ENCODE measurements around the gene ADCK2.
A peak's percentile ranks its signal among the peaks of the same experiment; 100 is the strongest.
"Not testable (repeated sequence)": the region's sequence is repeated elsewhere in the genome, so short reads cannot be mapped to it uniquely, and the experiment has no call there.

Gene ADCK2

DNA sequence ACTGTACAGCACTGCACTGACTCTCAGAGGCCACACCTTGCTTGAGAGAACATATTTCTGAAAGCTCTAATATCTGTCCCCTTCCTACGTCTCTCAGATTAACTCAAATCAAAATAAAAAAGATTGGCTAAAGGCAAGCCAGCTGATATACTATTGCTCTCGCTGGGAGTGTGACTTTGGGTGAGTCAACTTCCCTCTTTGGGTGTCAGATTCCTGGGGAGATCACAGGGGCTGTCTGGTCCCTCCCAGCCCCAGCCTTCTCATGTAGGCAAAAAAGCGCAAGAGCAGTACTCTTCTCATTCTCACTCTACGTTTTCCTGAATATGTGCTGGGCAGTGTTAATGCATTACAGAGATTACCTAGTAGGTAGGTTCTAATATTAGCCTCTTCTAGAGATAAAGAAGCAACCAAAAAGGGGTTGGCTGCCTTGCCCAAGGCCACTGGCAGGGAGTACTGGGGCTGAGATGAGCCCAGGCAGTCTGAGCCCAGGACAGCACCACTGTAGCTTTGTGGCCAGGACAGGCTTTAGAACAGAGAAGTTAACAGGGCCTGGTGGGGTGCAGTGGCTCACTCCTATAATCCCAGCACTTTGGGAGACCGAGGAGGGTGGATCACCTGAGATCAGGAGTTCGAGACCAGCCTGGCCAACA, 23.1 kb upstream of the ADCK2 start:
- DNase-seq: no peak

DNA sequence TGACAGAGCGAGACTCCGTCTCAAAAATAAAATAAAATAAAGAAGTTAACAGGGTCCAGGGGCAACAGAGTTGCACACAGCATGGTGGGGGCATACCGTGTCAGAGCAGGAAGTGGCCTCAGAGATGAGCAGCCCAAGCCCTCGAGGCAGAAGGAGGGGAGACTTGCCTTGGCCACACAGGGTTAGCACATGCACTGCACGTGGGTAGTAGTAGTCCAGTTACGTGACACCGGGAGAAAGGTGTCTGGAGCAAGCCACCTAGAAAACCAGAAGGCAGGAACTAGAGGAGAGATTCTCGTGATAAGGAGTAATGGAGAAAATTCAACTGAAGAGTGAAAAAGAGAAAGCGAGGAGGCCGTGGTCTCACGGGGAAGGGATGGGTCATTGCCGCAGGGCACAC, 22.4 kb upstream of the ADCK2 start:
- no peak for DNase-seq

DNA sequence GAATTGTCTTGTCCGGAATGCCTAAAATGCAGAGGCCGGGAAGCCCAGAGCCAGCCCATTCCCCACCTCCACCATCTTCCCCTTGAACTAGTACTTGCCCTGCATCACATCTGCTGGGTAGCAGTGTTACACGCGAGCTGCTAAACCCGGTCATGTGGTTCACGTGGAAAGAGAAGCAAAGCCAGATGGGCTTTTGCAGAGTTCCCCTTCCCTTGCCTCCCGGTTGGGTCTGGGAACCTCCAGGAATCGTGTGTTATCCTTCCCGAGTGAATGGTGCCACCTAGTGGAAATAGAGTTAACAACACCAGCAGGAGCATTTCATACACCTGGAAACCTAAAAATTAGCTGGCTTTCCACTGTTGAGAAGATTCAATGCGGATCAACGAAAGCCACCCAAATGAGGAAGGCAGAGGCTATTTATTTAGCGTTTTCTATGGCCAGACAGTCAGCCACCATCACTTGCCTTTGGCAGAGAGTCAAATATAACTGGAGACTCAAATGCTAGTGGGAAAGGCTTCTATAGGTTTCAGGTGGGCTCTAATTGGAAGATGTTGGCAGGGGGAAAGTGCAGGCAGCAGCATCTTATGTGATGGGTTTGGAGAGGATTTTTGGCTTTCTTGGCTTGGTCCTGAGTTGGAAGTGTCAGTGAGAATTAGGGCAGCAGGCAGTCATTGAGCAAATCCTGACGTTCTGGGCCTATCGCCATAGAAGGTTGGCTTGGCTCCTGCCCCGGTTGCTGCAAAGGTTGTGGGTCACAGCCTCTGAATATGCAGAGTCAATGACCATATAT, 19.2 kb upstream of the ADCK2 start:
- DNase-seq: peak; percentile 47

DNA sequence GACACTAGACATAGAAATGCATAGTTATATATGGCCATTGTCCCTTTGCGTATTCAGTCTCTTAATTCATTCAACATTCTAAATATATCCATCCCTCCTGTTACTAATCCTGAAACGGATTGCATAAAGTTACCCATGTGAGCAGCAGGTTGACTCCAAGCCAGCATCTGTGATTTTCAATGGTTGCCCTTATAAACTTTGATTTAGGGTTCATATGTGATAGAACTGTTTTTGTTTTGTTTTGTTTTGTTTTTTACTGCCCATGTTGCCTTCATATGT, 18.7 kb upstream of the ADCK2 start:
- DNase-seq: no peak

DNA sequence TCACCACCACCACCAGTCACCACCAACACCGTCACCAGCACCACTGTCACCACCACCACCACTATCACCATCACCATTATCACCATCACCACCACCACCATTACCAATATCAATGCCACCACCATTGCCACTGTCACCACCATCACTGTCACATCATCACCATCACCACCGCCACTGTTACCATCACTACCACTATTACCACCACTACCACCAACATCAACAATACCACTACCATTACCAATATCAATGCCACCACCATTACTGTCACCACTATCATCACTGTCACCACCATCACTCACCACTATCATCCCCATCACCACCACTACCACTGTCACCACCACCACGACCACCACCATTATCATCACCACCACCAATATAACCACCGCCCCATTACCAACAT, 18.1 kb upstream of the ADCK2 start:
- no peak for DNase-seq

DNA sequence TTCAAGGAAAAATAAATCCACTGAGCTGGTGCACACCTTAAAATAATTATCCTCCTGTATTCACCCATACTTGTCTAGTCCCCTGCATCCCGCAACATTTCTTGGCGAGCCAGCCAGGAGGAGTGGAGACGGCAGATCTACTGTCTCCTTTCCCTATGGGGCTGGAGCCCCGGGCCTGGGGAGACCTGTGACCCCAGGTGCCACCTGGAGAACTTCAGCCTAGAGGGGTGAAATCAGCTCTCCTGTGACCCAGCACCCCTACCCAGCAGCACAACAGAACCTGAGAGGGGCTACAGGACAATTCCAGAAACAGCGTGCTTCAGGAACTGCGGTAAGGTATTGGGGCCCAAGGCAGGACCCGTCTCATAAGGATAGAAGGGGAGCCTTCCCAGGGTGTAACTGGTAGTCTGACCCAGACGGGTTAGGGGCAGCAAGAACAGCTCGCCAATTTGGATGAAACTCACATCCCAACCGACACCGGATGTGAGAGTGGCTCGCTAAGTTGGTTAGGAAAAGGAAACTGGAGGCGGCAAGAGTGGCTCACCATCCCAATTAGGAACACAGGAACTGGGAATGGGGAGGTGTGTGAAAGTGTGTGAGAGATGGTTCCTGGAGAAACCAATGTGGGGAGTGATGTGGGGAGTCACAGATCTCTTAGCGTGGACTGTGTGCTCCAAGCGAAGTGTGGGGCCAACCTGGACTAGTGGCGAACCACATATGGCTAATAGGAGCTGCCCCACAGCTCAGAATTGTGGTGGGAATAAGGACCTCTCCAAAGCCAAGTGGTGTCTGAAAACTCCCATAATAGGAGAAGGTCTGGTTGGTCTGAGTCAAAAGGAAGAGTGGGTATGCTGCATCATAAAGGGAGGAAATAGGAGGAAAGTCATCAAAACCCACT, 17.0 kb upstream of the ADCK2 start:
- no peak for DNase-seq

DNA sequence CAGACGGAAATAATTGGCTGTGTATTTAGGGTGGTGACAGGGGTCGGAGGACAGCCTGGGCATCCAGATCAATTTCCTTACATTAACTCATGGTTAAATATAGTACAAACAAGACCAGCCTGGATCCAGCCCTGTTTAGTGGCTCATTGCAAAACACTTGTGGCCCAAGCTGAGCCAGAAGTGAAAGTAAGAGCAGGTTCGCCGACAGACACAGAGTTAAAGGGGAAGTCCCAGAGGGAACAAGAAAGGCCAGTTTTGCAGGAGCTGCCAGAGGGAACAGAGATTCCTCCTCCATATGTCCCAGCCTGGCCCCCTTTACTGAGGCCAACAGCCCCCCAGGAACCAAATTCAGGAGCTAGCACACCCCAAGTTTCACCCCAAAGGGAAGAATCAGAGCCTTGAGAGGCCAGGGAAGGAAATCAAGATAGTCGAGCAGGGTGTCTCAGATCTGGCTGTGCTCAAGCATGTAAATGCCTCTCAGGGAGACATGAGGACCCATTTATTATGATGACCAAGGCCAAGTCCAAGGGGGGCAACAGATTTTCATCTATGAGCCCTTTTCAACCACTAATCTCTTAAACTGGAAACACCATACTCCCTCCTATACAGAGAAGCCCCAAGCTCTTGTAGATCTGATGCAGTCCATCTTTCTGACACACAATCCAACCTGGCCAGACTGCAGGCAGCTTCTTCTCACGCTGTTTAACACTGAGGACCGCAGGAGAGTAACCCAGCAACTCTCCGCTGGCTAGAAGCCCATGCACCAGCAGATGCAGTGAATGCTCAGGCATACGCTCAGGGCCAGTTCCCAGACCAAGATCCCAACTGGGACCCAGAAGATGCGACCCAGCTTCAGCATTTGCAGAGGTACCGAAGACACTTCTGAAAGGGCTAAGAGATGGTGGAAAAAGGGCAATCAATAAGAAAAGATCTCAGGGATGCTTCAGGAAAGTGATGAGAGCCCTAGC, 15.9 kb upstream of the ADCK2 start:
- no peak for DNase-seq

DNA sequence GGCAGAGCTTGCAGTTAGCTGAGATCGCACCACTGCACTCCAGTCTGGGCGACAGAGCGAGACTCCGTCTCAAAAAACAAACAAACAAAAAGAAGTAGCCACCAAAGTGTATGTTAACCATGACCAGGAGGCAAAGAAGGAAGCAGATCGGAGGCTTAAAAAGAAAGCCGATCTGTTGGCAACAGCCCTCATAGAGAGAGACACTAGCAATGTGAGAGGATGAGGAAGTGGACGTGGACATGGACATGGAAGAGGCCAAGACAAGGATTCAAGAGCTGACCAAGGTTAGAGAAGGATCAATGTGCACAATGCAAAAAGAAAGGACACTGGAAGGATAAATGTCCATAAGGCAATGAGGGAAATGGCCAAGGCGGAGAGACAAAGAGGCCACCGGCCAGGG, 14.9 kb upstream of the ADCK2 start:
- DNase-seq: no peak

DNA sequence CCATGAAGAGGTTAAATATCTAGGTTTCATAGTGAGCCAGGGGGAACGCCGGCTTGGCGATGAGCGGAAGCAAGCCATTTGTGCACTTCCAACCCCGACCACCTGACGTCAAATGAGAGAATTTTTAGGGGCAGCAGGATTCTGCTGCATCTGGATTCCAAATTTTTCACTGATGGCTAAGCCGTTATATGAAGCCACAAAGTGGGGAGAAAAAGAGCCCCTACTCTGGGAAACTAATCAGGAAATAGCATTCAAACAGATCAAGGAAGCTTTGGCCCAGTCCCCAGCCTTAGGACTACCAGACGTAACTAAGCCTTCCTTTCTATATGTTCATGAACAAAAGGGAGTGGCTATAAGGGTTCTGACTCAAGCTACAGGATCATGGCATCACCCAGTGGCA, 12.9 kb upstream of the ADCK2 start:
- DNase-seq: no peak

DNA sequence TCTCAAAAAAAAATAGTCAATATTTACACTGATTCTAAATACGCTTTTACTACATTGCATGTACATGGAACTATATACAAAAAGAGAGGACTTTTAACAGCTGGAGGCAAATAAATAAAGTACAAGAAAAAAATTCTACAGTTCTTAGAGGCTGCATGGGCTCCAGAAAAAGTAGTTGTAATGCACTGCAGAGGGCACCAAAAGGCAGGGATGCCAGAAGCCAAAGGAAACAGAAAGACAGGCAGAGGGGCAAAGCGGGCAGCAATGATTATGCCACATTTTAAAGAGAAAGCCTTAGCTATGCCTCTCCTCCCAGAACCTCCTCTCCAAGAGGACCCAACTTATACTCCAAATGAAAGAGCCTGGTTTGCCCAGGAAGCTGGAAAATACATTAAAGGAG, 11.6 kb upstream of the ADCK2 start:
- no peak for DNase-seq

DNA sequence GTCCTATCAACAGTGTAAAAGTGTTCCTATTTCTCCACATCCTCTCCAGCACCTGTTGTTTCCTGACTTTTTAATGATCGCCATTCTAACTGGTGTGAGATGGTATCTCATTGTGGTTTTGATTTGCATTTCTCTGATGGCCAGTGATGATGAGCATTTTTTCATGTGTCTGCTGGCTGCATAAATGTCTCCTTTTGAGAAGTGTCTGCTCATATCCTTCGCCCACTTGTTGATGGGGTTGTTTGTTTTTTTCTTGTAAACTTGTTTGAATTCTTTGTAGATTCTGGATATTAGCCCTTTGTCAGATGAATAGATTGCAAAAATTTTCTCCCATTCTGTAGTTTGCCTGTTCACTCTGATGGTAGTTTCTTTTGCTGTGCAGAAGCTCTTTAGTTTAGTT, 9.8 kb upstream of the ADCK2 start:
- not testable (repeated sequence) for DNase-seq

DNA sequence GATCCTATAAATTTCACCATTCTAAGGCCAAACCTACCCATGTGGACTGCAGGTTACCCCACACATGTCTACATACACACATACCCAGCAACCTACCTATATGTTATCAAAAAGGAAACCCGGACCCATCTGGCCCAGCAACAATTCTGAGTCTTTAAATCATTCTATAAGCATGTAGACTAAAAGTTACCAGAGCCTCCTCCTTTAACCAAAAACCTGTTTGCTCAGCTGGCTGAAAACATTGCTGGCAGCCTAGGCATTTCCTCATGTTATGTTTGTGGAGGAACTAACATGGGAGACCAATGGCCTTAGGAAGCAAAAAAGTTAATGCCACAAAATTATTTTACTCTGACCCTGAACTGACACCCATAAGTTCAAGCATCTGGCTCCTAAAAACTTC, 5.3 kb upstream of the ADCK2 start:
- DNase-seq: no peak

DNA sequence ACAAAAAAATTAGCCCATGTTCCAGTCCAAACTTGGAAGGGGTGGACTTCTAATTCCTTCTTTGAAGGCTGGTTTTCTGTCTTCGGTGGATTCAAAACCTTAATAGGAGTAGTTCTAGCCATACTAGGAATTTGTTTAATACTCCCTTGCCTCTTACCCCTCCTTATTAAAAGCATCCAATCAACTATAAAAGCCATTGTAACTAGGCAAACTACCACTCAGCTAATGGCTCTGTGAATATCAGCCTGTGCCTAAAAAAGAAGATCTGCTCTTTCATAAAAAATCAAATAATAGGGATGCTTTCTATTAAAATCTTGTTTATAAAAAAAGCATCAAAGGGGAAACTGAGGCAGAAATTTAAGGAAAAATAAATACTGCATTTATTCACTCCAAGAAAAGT, 4.1 kb upstream of the ADCK2 start:
- no peak for DNase-seq

DNA sequence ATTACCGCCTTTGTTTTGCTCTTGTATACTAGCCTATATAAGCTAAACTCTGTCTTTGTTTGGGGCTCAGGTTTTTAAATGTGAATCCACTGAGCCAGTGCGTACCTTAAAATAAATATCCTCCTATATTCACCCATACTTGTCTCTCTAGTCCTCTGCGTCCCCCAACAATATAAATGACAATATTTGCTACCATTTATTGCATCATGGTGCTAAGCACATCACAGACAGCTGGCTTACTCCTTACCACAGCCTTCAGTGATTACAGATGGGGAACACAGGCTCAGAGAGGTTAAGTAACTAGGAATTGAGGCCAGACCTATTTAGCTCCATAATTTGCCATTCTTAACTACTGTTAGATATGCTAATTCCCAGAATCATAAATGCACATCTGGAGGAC, 3.4 kb upstream of the ADCK2 start:
- DNase-seq: no peak

DNA sequence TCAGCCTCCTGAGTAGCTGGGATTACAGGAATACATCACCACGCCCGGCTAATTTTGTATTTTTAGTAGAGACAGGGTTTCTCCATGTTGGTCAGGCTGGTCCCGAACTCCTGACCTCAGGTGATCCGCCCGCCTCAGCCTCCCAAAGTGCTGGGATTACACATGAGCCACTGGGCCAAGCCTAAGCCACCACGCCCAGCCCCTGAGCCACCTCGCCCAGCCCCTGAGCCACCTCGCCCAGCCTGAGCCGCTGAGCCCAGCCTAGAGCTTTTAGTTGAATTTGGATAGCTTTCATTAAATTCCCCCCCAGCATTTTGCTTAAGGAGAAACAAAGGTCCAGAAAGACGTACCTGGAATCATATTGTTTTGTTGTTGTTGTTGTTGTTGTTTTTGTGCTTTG, 2.9 kb upstream of the ADCK2 start:
- DNase-seq: not testable (repeated sequence)

DNA sequence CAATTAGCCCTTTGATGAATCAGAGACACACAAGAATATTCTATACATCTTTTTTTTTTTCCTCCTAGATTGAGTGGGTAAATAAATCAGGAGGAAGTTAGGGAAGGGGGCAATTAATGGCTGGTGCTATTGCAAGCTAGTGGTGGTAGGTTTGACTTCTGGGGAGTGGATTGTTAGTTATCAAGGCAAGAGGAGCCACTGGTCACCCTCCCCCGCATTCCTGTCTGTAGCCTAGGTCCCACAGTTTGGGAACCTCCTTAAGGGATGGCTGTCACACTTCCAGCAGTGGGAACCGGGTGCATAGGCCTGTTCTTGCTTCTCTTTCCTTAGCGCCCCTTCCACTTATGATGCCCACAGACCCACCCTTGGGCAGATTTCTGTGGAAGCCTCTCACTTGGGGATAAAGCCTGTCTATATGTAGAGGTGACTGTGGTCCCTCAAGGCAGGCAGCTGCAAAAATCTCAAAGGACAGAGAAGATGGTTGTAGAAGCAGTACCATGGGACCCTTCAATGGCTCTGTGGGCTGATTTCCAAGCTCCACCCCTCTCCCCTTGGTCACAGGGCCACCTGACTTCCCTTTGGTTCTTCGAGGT, 2.3 kb upstream of the ADCK2 start:
- no peak for DNase-seq

DNA sequence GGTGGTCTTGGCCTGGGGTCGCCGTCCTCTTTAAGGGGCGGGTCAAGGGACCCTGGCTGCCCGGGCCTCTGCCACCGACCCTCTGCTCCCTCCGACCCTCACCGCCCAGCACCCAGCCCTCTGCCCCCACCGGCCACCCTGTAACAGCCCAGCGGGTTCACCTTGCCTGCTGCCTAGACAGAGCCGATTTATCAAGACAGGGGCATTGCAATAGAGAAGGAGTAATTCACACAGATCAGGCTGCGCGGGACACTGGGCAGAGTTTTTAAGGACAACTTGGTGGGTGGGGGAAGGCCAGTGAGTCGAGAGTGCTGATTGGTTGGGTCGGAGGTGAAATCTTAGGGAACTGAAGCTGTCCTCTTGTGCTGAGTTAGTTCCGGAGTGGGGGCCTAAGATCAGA, 779 bp upstream of the ADCK2 start:
- no peak for DNase-seq

DNA sequence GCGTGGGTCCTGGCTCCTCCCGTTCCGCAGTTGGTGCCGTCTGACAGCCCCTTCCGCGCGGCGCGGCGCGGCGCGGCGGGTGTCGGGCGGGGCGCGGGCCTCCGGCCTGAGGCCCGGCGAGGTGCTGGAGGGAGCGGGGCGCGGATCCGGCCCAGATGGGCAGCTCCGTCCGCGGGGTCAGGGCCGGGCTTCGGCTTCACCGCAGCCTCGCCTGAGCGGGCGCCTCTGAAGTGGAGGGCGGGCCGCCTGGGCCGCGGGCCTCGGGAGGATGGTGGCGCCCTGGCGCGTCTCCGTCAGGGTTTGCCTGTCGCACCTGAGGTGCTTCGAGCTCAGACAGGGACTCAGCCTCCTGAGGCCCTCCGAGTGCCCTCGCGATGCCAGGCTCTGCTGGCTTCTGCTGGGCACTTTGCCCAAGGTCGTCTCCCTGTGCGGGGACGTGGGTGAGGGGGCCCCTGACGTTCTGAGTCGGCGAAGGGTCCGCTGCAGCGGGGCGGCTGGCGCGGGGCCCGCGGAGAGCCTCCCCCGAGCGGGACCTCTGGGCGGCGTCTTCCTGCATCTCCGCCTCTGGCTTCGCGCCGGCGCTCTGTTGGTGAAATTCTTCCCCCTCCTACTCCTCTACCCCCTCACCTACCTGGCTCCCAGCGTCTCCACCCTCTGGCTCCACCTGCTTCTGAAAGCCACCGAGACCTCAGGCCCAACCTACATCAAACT, 473 bp downstream of the ADCK2 start:
- no peak for DNase-seq

DNA sequence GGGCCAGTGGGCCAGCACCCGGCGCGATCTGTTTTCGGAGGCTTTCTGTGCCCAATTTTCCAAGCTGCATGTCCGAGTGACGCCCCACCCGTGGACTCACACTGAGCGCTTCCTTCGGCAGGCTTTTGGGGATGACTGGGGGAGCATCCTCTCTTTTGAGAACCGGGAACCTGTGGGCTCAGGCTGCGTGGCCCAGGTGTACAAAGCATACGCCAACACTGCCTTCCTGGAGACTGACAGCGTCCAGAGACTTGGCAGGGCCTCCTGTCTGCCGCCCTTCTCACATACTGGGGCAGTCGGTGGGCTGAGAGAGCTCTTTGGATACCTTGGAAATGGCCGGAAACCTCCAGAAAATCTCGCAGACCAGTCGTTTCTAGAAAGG, 1.0 kb downstream of the ADCK2 start:
- DNase-seq: no peak

DNA sequence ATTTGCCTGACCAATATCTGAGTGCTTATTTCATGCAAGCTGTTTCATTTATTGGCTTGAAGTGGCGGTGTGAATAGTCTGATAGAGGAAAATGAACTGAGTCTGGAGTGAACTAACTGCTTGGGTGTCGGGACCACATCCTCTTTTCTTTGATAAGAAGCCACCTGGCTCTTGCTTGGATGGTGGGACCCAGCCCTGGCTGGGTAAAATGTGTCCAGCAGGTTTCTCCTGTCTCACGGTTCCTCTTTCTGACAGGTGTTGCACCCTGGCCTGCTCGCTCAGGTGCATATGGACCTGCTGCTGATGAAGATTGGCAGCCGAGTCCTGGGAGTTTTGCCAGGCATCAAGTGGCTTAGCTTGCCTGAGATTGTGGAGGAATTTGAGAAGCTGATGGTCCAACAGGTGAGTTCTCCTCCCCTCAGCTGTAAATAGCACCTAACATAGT, 1.6 kb downstream of the ADCK2 start:
- no peak for DNase-seq

DNA sequence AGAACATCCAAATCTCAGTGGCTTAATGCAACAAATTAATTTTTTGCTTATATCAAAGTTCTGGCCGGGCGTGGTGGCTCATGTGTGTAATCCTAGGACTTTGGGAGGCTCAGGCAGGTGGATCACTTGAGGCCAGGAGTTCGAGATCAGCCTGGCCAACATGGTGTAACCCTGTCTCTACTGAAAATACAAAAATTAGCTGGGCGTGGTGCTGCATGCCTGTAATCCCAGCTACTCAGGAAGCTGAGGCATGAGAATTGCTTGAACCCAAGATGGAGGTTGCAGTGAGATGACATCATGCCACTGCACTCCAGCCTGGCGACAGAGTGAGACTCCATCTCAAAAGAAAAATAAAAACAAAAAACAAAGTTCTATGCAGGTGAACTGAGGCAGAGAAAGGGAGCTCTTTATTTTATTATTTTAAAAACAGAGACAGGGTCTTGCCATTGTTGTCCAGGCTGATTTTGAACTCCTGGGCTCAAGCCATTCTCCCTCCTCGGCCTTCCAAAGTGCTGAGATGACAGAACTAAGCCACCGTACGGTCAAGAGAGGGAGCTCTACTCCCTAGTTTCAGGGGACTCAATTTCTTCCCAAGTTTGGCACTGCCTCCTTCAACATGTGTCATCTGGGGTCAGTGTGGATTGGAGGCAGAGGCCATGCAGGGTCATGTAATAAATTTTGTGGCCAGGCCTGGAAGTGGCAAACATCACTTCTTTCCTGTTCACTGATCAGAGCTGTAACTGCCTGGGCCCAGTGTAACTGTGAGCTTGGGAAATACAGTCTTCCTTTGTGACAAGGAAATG, 2.4 kb downstream of the ADCK2 start:
- no peak for DNase-seq

All from NCI-H2081 treated with DMSO at 0.1 percent for 48 hours (cell line).